BLaER1 treated with 17β-estradiol and CSF1 and Interleukin-3, amounts not matched to agents 10 nM and 100 nM (cell line): ENCODE data around the gene GRID2IP.
A peak's percentile ranks its signal among the peaks of the same experiment; 100 is the strongest.

Source experiments
- H3K27ac ChIP-seq, 11 experiments: shearing (Covaris generic); formaldehyde crosslinking; 2 replicates each; pipeline ENCODE4 v1.8.1; 2022
- H3K27me3 ChIP-seq, 11 experiments: shearing (Covaris generic); formaldehyde crosslinking; 2 replicates each; pipeline ENCODE4 v1.8.1; 2022
- H3K36me3 ChIP-seq, 11 experiments: shearing (Covaris generic); formaldehyde crosslinking; 2 replicates each; pipeline ENCODE4 v1.8.1; 2022
- H3K4me1 ChIP-seq, 10 experiments: shearing (Covaris generic); formaldehyde crosslinking; 2 replicates each; pipeline ENCODE4 v1.8.1; 2022
- H3K4me2 ChIP-seq, 11 experiments: shearing (Covaris generic); formaldehyde crosslinking; 2 replicates each; pipeline ENCODE4 v1.8.1; 2022
- H3K4me3 ChIP-seq, 10 experiments: shearing (Covaris generic); formaldehyde crosslinking; 2 replicates each; pipeline ENCODE4 v1.8.1; 2022
- H3K9ac ChIP-seq, 11 experiments: shearing (Covaris generic); formaldehyde crosslinking; 2 replicates each; pipeline ENCODE4 v1.8.1; 2022
- H3K9me3 ChIP-seq, 11 experiments: shearing (Covaris generic); formaldehyde crosslinking; replicated peaks in 1 of 11; 2 replicates each; pipeline ENCODE4 v1.8.1; 2022
- H4K20me1 ChIP-seq, 11 experiments: shearing (Covaris generic); formaldehyde crosslinking; 2 replicates each; pipeline ENCODE4 v1.8.1; 2022
- Cebpa-rat ChIP-seq, 11 experiments: shearing (Covaris generic); IDR thresholded peaks; 2 replicates each; pipeline ENCODE4 v1.8.1; 2022

GRID2IP gene

GRCh38 chr7:6553448-6554044, 2.3 kb upstream of the GRID2IP start:
- no peak overlapping the region for H3K4me3 ChIP-seq
- H4K20me1 ChIP-seq: no peaks in the 10 kb centered on the region
- no peaks in the 10 kb centered on the region for H3K9me3 ChIP-seq
- H3K4me1 ChIP-seq: peaks cover 21 to 87% (median 70%) of the 10 kb centered on the region in 10 experiments
- H3K4me2 ChIP-seq: peak overlapping the region in 9 of 11 experiments; percentile 10 to 83 (median 75); a peak in 14 of 22 replicates
- peak overlapping the region in 8 of 11 experiments; percentile 45 to 92 (median 85); a peak in 15 of 22 replicates for H3K27ac ChIP-seq
- TF ChIP-seq Cebpa-rat (IDR thresholded peaks at IDR 0.05): no peak
- no peaks in the 10 kb centered on the region for H3K36me3 ChIP-seq
- H3K9ac ChIP-seq: peak overlapping the region in 3 of 11 experiments; percentile 13 to 75 (median 21); a peak in 4 of 22 replicates
- no peaks in the 10 kb centered on the region for H3K27me3 ChIP-seq

GRCh38 chr7:6547400-6547799, 3.9 kb downstream of the GRID2IP start:
- H3K4me2 ChIP-seq: peak overlapping the region in 5 of 11 experiments; percentile 77 to 93 (median 83); a peak in 8 of 22 replicates
- TF ChIP-seq Cebpa-rat (IDR thresholded peaks at IDR 0.05): no peak
- H3K36me3 ChIP-seq: no peaks in the 10 kb centered on the region
- no peaks in the 10 kb centered on the region for H3K9me3 ChIP-seq
- no peak overlapping the region for H3K9ac ChIP-seq
- peak overlapping the region in 7 of 11 experiments; percentile 0 to 89 (median 83); a peak in 8 of 22 replicates for H3K27ac ChIP-seq
- H3K4me1 ChIP-seq: peaks cover 27 to 89% (median 69%) of the 10 kb centered on the region in 10 experiments
- no peak overlapping the region for H3K4me3 ChIP-seq
- H4K20me1 ChIP-seq: no peaks in the 10 kb centered on the region
- H3K27me3 ChIP-seq: no peaks in the 10 kb centered on the region

GRCh38 chr7:6546498-6547251, 4.6 kb downstream of the GRID2IP start:
- H3K9ac ChIP-seq: peak overlapping the region in 9 of 11 experiments; percentile 18 to 78 (median 65); a peak in 15 of 22 replicates
- H3K9me3 ChIP-seq: no peaks in the 10 kb centered on the region
- H3K36me3 ChIP-seq: no peaks in the 10 kb centered on the region
- H3K4me2 ChIP-seq: peak overlapping the region; percentile 68 to 93 (median 82)
- H4K20me1 ChIP-seq: no peaks in the 10 kb centered on the region
- peak overlapping the region in 10 of 11 experiments; percentile 2 to 89 (median 80); a peak in 18 of 22 replicates for H3K27ac ChIP-seq
- H3K4me3 ChIP-seq: peak overlapping the region in 5 of 10 experiments; percentile 3 to 37 (median 23); a peak in 5 of 20 replicates
- no peak for TF ChIP-seq Cebpa-rat (IDR thresholded peaks at IDR 0.05)
- H3K4me1 ChIP-seq: peaks cover 27 to 96% (median 73%) of the 10 kb centered on the region in 10 experiments
- no peaks in the 10 kb centered on the region for H3K27me3 ChIP-seq

- no peaks in the 10 kb centered on the region for H3K27me3 ChIP-seq
- H4K20me1 ChIP-seq: no peaks in the 10 kb centered on the region
- peaks cover 27 to 100% (median 77%) of the 10 kb centered on the region in 10 experiments for H3K4me1 ChIP-seq
- peak in 2 of 11 experiments; percentile 27 to 78; a peak in 3 of 22 replicates for TF ChIP-seq Cebpa-rat (IDR thresholded peaks at IDR 0.05)
- H3K4me2 ChIP-seq: peak overlapping the region; percentile 68 to 93 (median 82)
- peak overlapping the region in 10 of 11 experiments; percentile 18 to 78 (median 64); a peak in 18 of 22 replicates for H3K9ac ChIP-seq
- H3K27ac ChIP-seq: peak overlapping the region; percentile 21 to 89 (median 78); a peak in 21 of 22 replicates
- peak overlapping the region in 4 of 10 experiments; percentile 3 to 46 (median 14); a peak in 6 of 20 replicates for H3K4me3 ChIP-seq
- H3K36me3 ChIP-seq: no peaks in the 10 kb centered on the region
- H3K9me3 ChIP-seq: no peaks in the 10 kb centered on the region
Observed at GRCh38 chr7:6545398-6546126, 5.7 kb downstream of the GRID2IP start.

GRCh38 chr7:6542368-6542767, 8.9 kb downstream of the GRID2IP start:
- Histone ChIP-seq H3K9me3 (no peaks in the 10 kb centered on the region), H3K4me3 (no peak overlapping the region), H3K4me1 (peaks cover 27 to 100% (median 85%) of the 10 kb centered on the region in 10 experiments), H4K20me1 (no peaks in the 10 kb centered on the region), H3K27me3 (no peaks in the 10 kb centered on the region), H3K4me2 (peak overlapping the region in 10 of 11 experiments; percentile 41 to 93 (median 77); a peak in 19 of 22 replicates), H3K27ac (peak overlapping the region in 7 of 11 experiments; percentile 22 to 89 (median 52); a peak in 9 of 22 replicates), H3K36me3 (no peaks in the 10 kb centered on the region), H3K9ac (peak overlapping the region in 1 of 11 experiments; percentile 4; a peak in 1 of 22 replicates)
- TF ChIP-seq Cebpa-rat (IDR thresholded peaks at IDR 0.05): no peak

GRCh38 chr7:6536262-6537260, 14.7 kb downstream of the GRID2IP start:
- peak overlapping the region in 8 of 11 experiments; percentile 52 to 79 (median 64); a peak in 16 of 22 replicates for H3K27ac ChIP-seq
- no peaks in the 10 kb centered on the region for H3K36me3 ChIP-seq
- peaks cover 0 to 24% (median 0%) of the 10 kb centered on the region in 11 experiments; a peak in 5 of 22 replicates for H4K20me1 ChIP-seq
- peak overlapping the region; percentile 5 to 75 (median 70); a peak in 21 of 22 replicates for H3K9ac ChIP-seq
- H3K4me3 ChIP-seq: peak overlapping the region; percentile 36 to 74 (median 62)
- no peaks in the 10 kb centered on the region for H3K9me3 ChIP-seq
- H3K4me1 ChIP-seq: peaks cover 23 to 97% (median 85%) of the 10 kb centered on the region in 10 experiments
- no peak for TF ChIP-seq Cebpa-rat (IDR thresholded peaks at IDR 0.05)
- H3K4me2 ChIP-seq: peak overlapping the region; percentile 89 to 99 (median 96)
- peaks cover 0 to 44% (median 0%) of the 10 kb centered on the region in 11 experiments; a peak in 5 of 22 replicates for H3K27me3 ChIP-seq

- Histone ChIP-seq H3K27ac (peak overlapping the region in 8 of 11 experiments; percentile 22 to 79 (median 54); a peak in 15 of 22 replicates), H3K4me2 (peak overlapping the region; percentile 83 to 99 (median 96)), H3K4me1 (peaks cover 38 to 94% (median 88%) of the 10 kb centered on the region in 10 experiments), H3K4me3 (peak overlapping the region in 8 of 10 experiments; percentile 8 to 93 (median 43); a peak in 11 of 20 replicates), H3K36me3 (no peaks in the 10 kb centered on the region), H3K9ac (peak overlapping the region in 9 of 11 experiments; percentile 2 to 87 (median 49); a peak in 14 of 22 replicates), H3K27me3 (peaks cover 0 to 69% (median 0%) of the 10 kb centered on the region in 11 experiments; a peak in 5 of 22 replicates), H3K9me3 (no peaks in the 10 kb centered on the region), H4K20me1 (peaks cover 0 to 29% (median 0%) of the 10 kb centered on the region in 11 experiments; a peak in 7 of 22 replicates)
- TF ChIP-seq Cebpa-rat (IDR thresholded peaks at IDR 0.05): no peak
Observed at GRCh38 chr7:6533893-6534495, 17.3 kb downstream of the GRID2IP start.
